ENCODE data around the gene TRIM48.
"Not testable (repeated sequence)": the region's sequence is repeated elsewhere in the genome, so short reads cannot be mapped to it uniquely, and the experiment has no call there.

DNA sequence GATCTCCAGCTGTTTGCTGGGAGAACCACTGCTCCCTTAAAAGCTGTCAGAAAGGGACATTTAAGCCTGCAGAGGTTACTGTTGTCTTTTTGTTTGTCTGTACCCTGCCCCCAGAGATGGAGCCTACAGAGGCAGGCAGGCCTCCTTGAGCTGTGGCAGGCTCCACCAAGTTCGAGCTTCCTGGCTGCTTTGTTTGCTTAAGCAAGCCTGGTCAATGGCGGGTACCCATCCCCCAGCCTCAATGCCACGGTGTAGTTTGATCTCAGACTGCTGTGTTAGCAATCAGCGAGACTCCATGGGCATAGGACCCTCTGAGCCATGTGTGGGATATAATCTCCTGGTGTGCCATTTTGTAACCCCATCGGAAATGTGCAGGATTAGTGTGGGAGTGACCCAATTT, 23.6 kb upstream of the TRIM48 start:
- TF ChIP-seq, protein P1, sequence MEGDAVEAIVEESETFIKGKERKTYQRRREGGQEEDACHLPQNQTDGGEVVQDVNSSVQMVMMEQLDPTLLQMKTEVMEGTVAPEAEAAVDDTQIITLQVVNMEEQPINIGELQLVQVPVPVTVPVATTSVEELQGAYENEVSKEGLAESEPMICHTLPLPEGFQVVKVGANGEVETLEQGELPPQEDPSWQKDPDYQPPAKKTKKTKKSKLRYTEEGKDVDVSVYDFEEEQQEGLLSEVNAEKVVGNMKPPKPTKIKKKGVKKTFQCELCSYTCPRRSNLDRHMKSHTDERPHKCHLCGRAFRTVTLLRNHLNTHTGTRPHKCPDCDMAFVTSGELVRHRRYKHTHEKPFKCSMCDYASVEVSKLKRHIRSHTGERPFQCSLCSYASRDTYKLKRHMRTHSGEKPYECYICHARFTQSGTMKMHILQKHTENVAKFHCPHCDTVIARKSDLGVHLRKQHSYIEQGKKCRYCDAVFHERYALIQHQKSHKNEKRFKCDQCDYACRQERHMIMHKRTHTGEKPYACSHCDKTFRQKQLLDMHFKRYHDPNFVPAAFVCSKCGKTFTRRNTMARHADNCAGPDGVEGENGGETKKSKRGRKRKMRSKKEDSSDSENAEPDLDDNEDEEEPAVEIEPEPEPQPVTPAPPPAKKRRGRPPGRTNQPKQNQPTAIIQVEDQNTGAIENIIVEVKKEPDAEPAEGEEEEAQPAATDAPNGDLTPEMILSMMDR (conservative IDR thresholded peaks at IDR 0.05 in 1 of 2, IDR thresholded peaks at IDR 0.05 in 1 of 2; ENCODE audit: extremely low read depth in 1 of 2, insufficient read depth in 1 of 2, low read depth in 1 of 2, low read length in 2 of 2) = not testable (repeated sequence)
- TF ChIP-seq EZH2 (IDR thresholded peaks at IDR 0.05; ENCODE audit: borderline replicate concordance, low read length) = not testable (repeated sequence)

Measured in mammary epithelial cell (primary cell).